SK-N-SH treated with all-trans-retinoic acid at 6 μM for 48 hours (cell line): ENCODE measurements around the gene ABCC3.

Source experiments
- ATAC-seq: fragments of 200-7000 bp; cut with Tn5 transposase; 3 replicates; pipeline ENCODE4 v1.9.1; 2020; ENCODE audit warnings: mild to moderate bottlenecking, moderate library complexity
- ARNTL ChIP-seq: fragments of 450-650 bp; formaldehyde crosslinking; IDR thresholded peaks from 2 replicates; pipeline ENCODE4 v1.5.0; 2020; ENCODE audit warnings: low read depth, mild to moderate bottlenecking, moderate library complexity, borderline replicate concordance
- BACH2 ChIP-seq: fragments of 250-450 bp; sonication (Bioruptor Pico); IDR thresholded peaks from 2 replicates; pipeline ENCODE4 v1.9.0; 2021; ENCODE audit warnings: mild to moderate bottlenecking, borderline replicate concordance
- CREB5 ChIP-seq: fragments of 250-450 bp; sonication (Bioruptor Pico); IDR thresholded peaks from 2 replicates; pipeline ENCODE4 v1.5.1; 2020; ENCODE audit warnings: low read depth, mild to moderate bottlenecking, moderate library complexity
- CSDC2 ChIP-seq: fragments of 250-450 bp; sonication (Bioruptor Pico); IDR thresholded peaks from 2 replicates; pipeline ENCODE4 v1.5.0; 2020; ENCODE audit warnings: mild to moderate bottlenecking, moderate library complexity
- ESRRG ChIP-seq: fragments of 250-450 bp; sonication (Bioruptor Pico); IDR thresholded peaks from 2 replicates; pipeline ENCODE4 v1.6.1; 2021; ENCODE audit warnings: mild to moderate bottlenecking
- GLIS3 ChIP-seq: fragments of 250-450 bp; sonication (Bioruptor Pico); IDR thresholded peaks from 2 replicates; pipeline ENCODE4 v1.5.0; 2020; ENCODE audit warnings: mild to moderate bottlenecking, moderate library complexity
- ISL1 ChIP-seq: fragments of 250-450 bp; sonication (Bioruptor Pico); IDR thresholded peaks from 2 replicates; pipeline ENCODE4 v2.1.2; 2022; ENCODE audit warnings: mild to moderate bottlenecking, moderate library complexity
- OSR1 ChIP-seq: fragments of 250-450 bp; sonication (Bioruptor Pico); IDR thresholded peaks from 2 replicates; pipeline ENCODE4 v1.8.0; 2022; ENCODE audit warnings: moderate library complexity, mild to moderate bottlenecking, inconsistent platforms
- POU6F1 ChIP-seq: fragments of 250-450 bp; sonication (Bioruptor Pico); IDR thresholded peaks from 2 replicates; pipeline ENCODE4 v1.8.0; 2021; ENCODE audit warnings: low read depth, mild to moderate bottlenecking, moderate library complexity, borderline replicate concordance
- PPARA ChIP-seq: fragments of 250-450 bp; sonication (Bioruptor Pico); IDR thresholded peaks from 2 replicates; pipeline ENCODE4 v1.5.0; 2020; ENCODE audit warnings: mild to moderate bottlenecking, borderline replicate concordance
- RARB ChIP-seq: fragments of 250-450 bp; sonication (Bioruptor Pico); IDR thresholded peaks from 2 replicates; pipeline ENCODE4 v1.8.0; 2021; ENCODE audit warnings: mild to moderate bottlenecking, moderate library complexity
- SNAI2 ChIP-seq: fragments of 250-450 bp; sonication (Bioruptor Pico); IDR thresholded peaks from 2 replicates; pipeline ENCODE4 v1.5.0; 2020; ENCODE audit warnings: mild to moderate bottlenecking, moderate library complexity
- TCF4 ChIP-seq: fragments of 250-450 bp; sonication (Bioruptor Pico); IDR thresholded peaks from 2 replicates; pipeline ENCODE4 v1.8.0; 2021; ENCODE audit warnings: mild to moderate bottlenecking, moderate library complexity, borderline replicate concordance
- TOX ChIP-seq: fragments of 250-450 bp; sonication (Bioruptor Pico); IDR thresholded peaks from 2 replicates; pipeline ENCODE4 v1.8.0; 2021; ENCODE audit warnings: mild to moderate bottlenecking, moderate library complexity, borderline replicate concordance
- ZC3H10 ChIP-seq: fragments of 250-450 bp; sonication (Bioruptor Pico); IDR thresholded peaks from 2 replicates; pipeline ENCODE4 v1.5.1; 2021; ENCODE audit warnings: mild to moderate bottlenecking, moderate library complexity
- ZFP3 ChIP-seq: fragments of 250-450 bp; sonication (Bioruptor Pico); IDR thresholded peaks from 2 replicates; pipeline ENCODE4 v1.5.0; 2020; ENCODE audit warnings: mild to moderate bottlenecking, moderate library complexity
- ZFP30 ChIP-seq: fragments of 450-650 bp; formaldehyde crosslinking; IDR thresholded peaks from 2 replicates; pipeline ENCODE4 v1.5.0; 2022; ENCODE audit warnings: mild to moderate bottlenecking, moderate library complexity
- ZNF565 ChIP-seq: fragments of 450-650 bp; formaldehyde crosslinking; conservative IDR thresholded peaks from 2 replicates; pipeline ENCODE4 v1.5.0; 2020; ENCODE audit warnings: low read depth, mild to moderate bottlenecking, moderate library complexity
- ZNF70 ChIP-seq: fragments of 450-650 bp; formaldehyde crosslinking; IDR thresholded peaks from 2 replicates; pipeline ENCODE4 v1.5.0; 2020; ENCODE audit warnings: mild to moderate bottlenecking, moderate library complexity
- ZNF8 ChIP-seq: fragments of 450-650 bp; formaldehyde crosslinking; IDR thresholded peaks from 2 replicates; pipeline ENCODE4 v1.5.0; 2020; ENCODE audit warnings: mild to moderate bottlenecking, moderate library complexity
- TF ChIP-seq, protein P1 (sequence below): fragments of 250-450 bp; sonication (Bioruptor Pico); IDR thresholded peaks from 2 replicates; pipeline ENCODE4 v1.8.0; 2020; ENCODE audit warnings: mild to moderate bottlenecking, moderate library complexity, borderline replicate concordance
- TF ChIP-seq, protein P2 (sequence below): fragments of 250-450 bp; sonication (Bioruptor Pico); IDR thresholded peaks from 2 replicates; pipeline ENCODE4 v1.5.0; 2020; ENCODE audit warnings: mild to moderate bottlenecking, moderate library complexity
- TF ChIP-seq, protein P3 (sequence below): fragments of 250-450 bp; sonication (Bioruptor Pico); IDR thresholded peaks from 2 replicates; pipeline ENCODE4 v1.5.1; 2021; ENCODE audit warnings: mild to moderate bottlenecking, moderate library complexity

The ABCC3 gene

DNA sequence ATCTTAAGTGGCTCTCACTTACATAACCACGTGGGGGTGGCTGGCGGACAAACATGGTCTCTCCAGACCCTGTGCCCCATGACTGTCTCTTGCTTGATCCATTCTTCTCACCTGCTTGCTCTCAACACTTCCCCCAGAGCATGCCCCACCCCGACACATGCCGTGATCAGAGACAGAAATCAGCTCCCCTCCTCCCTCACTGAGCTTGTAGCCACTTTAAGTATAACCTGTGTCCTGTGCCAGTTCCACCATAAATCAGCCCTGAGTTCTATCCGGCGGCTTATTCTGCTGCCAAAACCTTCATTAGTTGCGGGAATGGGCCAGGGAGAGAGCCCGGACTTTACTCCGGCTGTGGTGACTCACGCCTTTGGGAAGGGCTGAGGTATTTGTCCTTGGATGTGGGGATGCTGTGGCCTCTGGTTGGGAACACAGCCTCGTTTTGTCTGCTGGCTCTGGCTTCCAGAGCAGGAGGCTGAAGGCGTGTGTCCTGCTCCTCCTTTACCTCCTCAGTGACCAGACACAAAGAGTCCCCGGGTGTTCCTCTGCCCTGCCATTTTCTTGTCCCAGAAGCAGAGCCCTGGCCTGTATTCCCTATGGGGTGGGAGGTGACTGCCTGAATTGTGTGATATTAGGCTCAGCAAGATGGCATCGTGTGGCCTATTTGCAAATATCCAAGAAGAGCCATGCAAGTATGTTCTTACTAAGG is 52.0 kb downstream of the ABCC3 start:
- peak; percentile 84 for ATAC-seq
- TF ChIP-seq, protein P1, sequence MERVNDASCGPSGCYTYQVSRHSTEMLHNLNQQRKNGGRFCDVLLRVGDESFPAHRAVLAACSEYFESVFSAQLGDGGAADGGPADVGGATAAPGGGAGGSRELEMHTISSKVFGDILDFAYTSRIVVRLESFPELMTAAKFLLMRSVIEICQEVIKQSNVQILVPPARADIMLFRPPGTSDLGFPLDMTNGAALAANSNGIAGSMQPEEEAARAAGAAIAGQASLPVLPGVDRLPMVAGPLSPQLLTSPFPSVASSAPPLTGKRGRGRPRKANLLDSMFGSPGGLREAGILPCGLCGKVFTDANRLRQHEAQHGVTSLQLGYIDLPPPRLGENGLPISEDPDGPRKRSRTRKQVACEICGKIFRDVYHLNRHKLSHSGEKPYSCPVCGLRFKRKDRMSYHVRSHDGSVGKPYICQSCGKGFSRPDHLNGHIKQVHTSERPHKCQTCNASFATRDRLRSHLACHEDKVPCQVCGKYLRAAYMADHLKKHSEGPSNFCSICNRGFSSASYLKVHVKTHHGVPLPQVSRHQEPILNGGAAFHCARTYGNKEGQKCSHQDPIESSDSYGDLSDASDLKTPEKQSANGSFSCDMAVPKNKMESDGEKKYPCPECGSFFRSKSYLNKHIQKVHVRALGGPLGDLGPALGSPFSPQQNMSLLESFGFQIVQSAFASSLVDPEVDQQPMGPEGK (CRISPR knock-in tag), result peak; percentile 89
- no peak for TF ChIP-seq OSR1
- 0 out of 2 replicates have a peak, but pooled peaks have one; percentile 52 for TF ChIP-seq RARB (CRISPR knock-in tag)
- no peak for TF ChIP-seq ZNF70 (CRISPR knock-in tag)
- TF ChIP-seq, protein P2, sequence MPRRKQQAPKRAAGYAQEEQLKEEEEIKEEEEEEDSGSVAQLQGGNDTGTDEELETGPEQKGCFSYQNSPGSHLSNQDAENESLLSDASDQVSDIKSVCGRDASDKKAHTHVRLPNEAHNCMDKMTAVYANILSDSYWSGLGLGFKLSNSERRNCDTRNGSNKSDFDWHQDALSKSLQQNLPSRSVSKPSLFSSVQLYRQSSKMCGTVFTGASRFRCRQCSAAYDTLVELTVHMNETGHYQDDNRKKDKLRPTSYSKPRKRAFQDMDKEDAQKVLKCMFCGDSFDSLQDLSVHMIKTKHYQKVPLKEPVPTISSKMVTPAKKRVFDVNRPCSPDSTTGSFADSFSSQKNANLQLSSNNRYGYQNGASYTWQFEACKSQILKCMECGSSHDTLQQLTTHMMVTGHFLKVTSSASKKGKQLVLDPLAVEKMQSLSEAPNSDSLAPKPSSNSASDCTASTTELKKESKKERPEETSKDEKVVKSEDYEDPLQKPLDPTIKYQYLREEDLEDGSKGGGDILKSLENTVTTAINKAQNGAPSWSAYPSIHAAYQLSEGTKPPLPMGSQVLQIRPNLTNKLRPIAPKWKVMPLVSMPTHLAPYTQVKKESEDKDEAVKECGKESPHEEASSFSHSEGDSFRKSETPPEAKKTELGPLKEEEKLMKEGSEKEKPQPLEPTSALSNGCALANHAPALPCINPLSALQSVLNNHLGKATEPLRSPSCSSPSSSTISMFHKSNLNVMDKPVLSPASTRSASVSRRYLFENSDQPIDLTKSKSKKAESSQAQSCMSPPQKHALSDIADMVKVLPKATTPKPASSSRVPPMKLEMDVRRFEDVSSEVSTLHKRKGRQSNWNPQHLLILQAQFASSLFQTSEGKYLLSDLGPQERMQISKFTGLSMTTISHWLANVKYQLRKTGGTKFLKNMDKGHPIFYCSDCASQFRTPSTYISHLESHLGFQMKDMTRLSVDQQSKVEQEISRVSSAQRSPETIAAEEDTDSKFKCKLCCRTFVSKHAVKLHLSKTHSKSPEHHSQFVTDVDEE (CRISPR knock-in tag), result no peak
- TF ChIP-seq ESRRG (CRISPR knock-in tag), result no peak
- no peak for TF ChIP-seq BACH2 (CRISPR knock-in tag)
- TF ChIP-seq ISL1 (CRISPR knock-in tag), result peak; percentile 97
- no peak for TF ChIP-seq PPARA (CRISPR knock-in tag)
- no peak for TF ChIP-seq ZFP30 (CRISPR knock-in tag)
- TF ChIP-seq CSDC2 (CRISPR knock-in tag), result peak; percentile 28; the same call in 1 of the 2 replicates
- no peak for TF ChIP-seq ZNF8 (CRISPR knock-in tag)
- TF ChIP-seq ZFP3, result peak; percentile 69; the same call in 1 of the 2 replicates
- peak; percentile 80; the same call in 1 of the 2 replicates for TF ChIP-seq ZC3H10 (CRISPR knock-in tag)
- no peak for TF ChIP-seq CREB5 (CRISPR knock-in tag)
- peak; percentile 14; the same call in 1 of the 2 replicates for TF ChIP-seq SNAI2 (CRISPR knock-in tag)
- TF ChIP-seq, protein P3, sequence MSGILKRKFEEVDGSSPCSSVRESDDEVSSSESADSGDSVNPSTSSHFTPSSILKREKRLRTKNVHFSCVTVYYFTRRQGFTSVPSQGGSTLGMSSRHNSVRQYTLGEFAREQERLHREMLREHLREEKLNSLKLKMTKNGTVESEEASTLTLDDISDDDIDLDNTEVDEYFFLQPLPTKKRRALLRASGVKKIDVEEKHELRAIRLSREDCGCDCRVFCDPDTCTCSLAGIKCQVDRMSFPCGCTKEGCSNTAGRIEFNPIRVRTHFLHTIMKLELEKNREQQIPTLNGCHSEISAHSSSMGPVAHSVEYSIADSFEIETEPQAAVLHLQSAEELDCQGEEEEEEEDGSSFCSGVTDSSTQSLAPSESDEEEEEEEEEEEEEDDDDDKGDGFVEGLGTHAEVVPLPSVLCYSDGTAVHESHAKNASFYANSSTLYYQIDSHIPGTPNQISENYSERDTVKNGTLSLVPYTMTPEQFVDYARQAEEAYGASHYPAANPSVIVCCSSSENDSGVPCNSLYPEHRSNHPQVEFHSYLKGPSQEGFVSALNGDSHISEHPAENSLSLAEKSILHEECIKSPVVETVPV (CRISPR knock-in tag), result no peak
- no peak; the same call in 1 of the 2 replicates for TF ChIP-seq ZNF565 (CRISPR knock-in tag)
- peak; percentile 90 for TF ChIP-seq POU6F1 (CRISPR knock-in tag)
- TF ChIP-seq TCF4, result no peak
- TF ChIP-seq GLIS3 (CRISPR knock-in tag), result no peak; the same call in 1 of the 2 replicates
- TF ChIP-seq TOX (CRISPR knock-in tag), result peak; percentile 54; the same call in 1 of the 2 replicates
- no peak for TF ChIP-seq ARNTL (CRISPR knock-in tag)
